IPS-NIHi7 (cell line): ENCODE measurements around the gene CHRNA9.

Experiments used
- DNase-seq: peaks from one replicate; pipeline ENCODE4 v3.0.0; 2012; ENCODE audit warnings: mixed read lengths; ENCODE audit errors: extremely low spot score

The CHRNA9 gene

GRCh38 chr4:40309250-40309774 is 25.8 kb upstream of the CHRNA9 start:
- DNase-seq = peak; percentile 87

GRCh38 chr4:40310225-40310624 is 24.9 kb upstream of the CHRNA9 start:
- DNase-seq = no peak

GRCh38 chr4:40311811-40312346 is 23.3 kb upstream of the CHRNA9 start:
- no peak for DNase-seq

- DNase-seq = no peak
Observed at GRCh38 chr4:40314951-40315350, 20.2 kb upstream of the CHRNA9 start.

- no peak for DNase-seq
Observed at GRCh38 chr4:40316333-40316781, 18.8 kb upstream of the CHRNA9 start.

GRCh38 chr4:40316782-40317635 is 18.1 kb upstream of the CHRNA9 start:
- DNase-seq = peak; percentile 68

- DNase-seq = no peak
Observed at GRCh38 chr4:40317916-40318658, 17.0 kb upstream of the CHRNA9 start.

- DNase-seq = no peak
Observed at GRCh38 chr4:40321574-40322275, 13.4 kb upstream of the CHRNA9 start.

GRCh38 chr4:40322811-40323210 is 12.3 kb upstream of the CHRNA9 start:
- DNase-seq = no peak

GRCh38 chr4:40323866-40324265 is 11.3 kb upstream of the CHRNA9 start:
- no peak for DNase-seq

GRCh38 chr4:40325406-40326019 is 9.6 kb upstream of the CHRNA9 start:
- peak; percentile 70 for DNase-seq

- no peak for DNase-seq
Observed at GRCh38 chr4:40327340-40327739, 7.8 kb upstream of the CHRNA9 start.

GRCh38 chr4:40328383-40328782 is 6.8 kb upstream of the CHRNA9 start:
- DNase-seq = no peak

GRCh38 chr4:40329805-40330204 is 5.3 kb upstream of the CHRNA9 start:
- DNase-seq = no peak

GRCh38 chr4:40330536-40330935 is 4.6 kb upstream of the CHRNA9 start:
- DNase-seq = no peak

- no peak for DNase-seq
Observed at GRCh38 chr4:40331101-40331745, 3.9 kb upstream of the CHRNA9 start.

GRCh38 chr4:40331961-40332360 is 3.2 kb upstream of the CHRNA9 start:
- no peak for DNase-seq

GRCh38 chr4:40333921-40334352 is 1.2 kb upstream of the CHRNA9 start:
- peak; percentile 50 for DNase-seq

GRCh38 chr4:40335525-40335894 is 377 bp downstream of the CHRNA9 start:
- DNase-seq = peak; percentile 28

- no peak for DNase-seq
Observed at GRCh38 chr4:40337051-40337450, 1.9 kb downstream of the CHRNA9 start.

GRCh38 chr4:40337523-40337922 is 2.4 kb downstream of the CHRNA9 start:
- no peak for DNase-seq
